ENCODE results near the gene OR2L8.

DNA sequence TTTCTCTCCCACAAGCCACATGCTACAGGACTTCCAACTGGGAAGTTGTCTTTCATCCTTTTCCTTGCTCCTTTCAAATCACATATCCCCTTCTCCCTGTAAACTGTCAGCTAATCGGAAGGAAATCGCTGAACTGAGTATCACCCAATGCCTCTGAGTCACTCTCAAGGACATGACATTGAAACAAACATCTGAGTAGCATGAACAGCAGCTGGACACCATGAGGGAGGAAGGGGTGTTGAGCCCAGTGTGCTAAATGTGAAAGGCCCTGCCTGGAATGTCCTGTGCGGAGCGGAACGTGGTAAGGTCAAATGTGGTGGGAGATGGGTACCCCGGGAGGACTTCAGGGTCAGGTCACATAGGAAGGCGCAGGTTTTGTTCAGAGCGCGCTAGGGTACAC lies 23.8 kb upstream of the OR2L8 start, which contains the start of gene OR2AJ1:
- TF ChIP-seq, protein P1, sequence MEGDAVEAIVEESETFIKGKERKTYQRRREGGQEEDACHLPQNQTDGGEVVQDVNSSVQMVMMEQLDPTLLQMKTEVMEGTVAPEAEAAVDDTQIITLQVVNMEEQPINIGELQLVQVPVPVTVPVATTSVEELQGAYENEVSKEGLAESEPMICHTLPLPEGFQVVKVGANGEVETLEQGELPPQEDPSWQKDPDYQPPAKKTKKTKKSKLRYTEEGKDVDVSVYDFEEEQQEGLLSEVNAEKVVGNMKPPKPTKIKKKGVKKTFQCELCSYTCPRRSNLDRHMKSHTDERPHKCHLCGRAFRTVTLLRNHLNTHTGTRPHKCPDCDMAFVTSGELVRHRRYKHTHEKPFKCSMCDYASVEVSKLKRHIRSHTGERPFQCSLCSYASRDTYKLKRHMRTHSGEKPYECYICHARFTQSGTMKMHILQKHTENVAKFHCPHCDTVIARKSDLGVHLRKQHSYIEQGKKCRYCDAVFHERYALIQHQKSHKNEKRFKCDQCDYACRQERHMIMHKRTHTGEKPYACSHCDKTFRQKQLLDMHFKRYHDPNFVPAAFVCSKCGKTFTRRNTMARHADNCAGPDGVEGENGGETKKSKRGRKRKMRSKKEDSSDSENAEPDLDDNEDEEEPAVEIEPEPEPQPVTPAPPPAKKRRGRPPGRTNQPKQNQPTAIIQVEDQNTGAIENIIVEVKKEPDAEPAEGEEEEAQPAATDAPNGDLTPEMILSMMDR (IDR thresholded peaks at IDR 0.05; ENCODE audit: low read depth, low read length, poor library complexity, severe bottlenecking) = no peak
- TF ChIP-seq EZH2phosphoT487 (IDR thresholded peaks at IDR 0.05; ENCODE audit: borderline replicate concordance, low read length) = no peak
